GM12878 (cell line): Measurements from ENCODE around the gene NPW. TPM values are rescaled to one million over a fixed set of nuclear protein-coding genes. Genes with fewer than 3 reads are reported as not detected.

Experiments used
- ATAC-seq: fragments of 200-7000 bp; cut with Tn5 transposase; 3 replicates; pipeline ENCODE4 v1.9.1; 2020; ENCODE audit warnings: mild to moderate bottlenecking, moderate library complexity
- BruUV-seq: library from RNA; stranded (reverse); fragments of 400-500 nt; replicated peaks from 2 replicates; lab custom pipeline; 2021; lab: Mats Ljungman, UMichigan
- CTCF ChIA-PET: fragments of 300-600 bp; sonication (Branson Sonifier 250); formaldehyde crosslinking; extraction: SDS; loops from one replicate; lab custom pipeline; 2021; ENCODE audit warnings: inconsistent platforms; lab: Yijun Ruan, JAX
- POLR2A ChIA-PET: fragments of 350-600 bp; formaldehyde crosslinking; extraction: SDS; loops from one replicate; lab custom pipeline; 2021; ENCODE audit warnings: inconsistent platforms; lab: Charles Lee
- RAD21 ChIA-PET: fragments of 300-600 bp; sonication (Branson Sonifier 250); formaldehyde crosslinking; loops from one replicate; lab custom pipeline; 2023; ENCODE audit warnings: antibody characterized with exemption; ENCODE audit not compliant: unreplicated experiment; lab: Charles Lee
- SMC1A ChIA-PET: fragments of 300-600 bp; sonication (Branson Sonifier 250); formaldehyde crosslinking; loops from one replicate; lab custom pipeline; 2023; ENCODE audit not compliant: unreplicated experiment, uncharacterized antibody; lab: Charles Lee
- DNase-seq: peaks from one replicate; pipeline ENCODE4 v3.0.0-alpha.2; 2011; ENCODE audit warnings: low read depth, low spot score
- FAIRE-seq: peaks from 3 replicates; lab custom pipeline; 2011; peaks lifted over from hg19 to GRCh38; lab: Jason Lieb, UNC
- H2AFZ ChIP-seq: 2 replicates; pipeline ENCODE4 v1.6.0; 2011; ENCODE audit warnings: low read depth, low read length, control low read depth; ENCODE audit not compliant: control insufficient read depth
- H3K27ac ChIP-seq: 2 replicates; pipeline ENCODE4 v1.5.1; 2011; ENCODE audit warnings: control low read depth; ENCODE audit not compliant: control insufficient read depth, insufficient read depth
- H3K27me3 ChIP-seq, 2 experiments: replicated peaks in 1 of 2; 2 replicates each; pipeline versions ENCODE4 v1.6.0 to v1.6.1; 2011; ENCODE audit warnings: low read length in 1 of 2; ENCODE audit not compliant: control insufficient read depth in 2 of 2, insufficient read depth in 2 of 2
- H3K36me3 ChIP-seq, 2 experiments: 2 replicates each; pipeline ENCODE4 v1.5.1; 2011; ENCODE audit warnings: low read length in 1 of 2; ENCODE audit not compliant: control insufficient read depth in 2 of 2, insufficient read depth in 2 of 2
- H3K4me1 ChIP-seq: 2 replicates; pipeline ENCODE4 v1.6.1; 2011; ENCODE audit warnings: mild to moderate bottlenecking, low read length, moderate library complexity, mixed read lengths; ENCODE audit not compliant: control insufficient read depth, insufficient read depth
- H3K4me2 ChIP-seq: 2 replicates; pipeline ENCODE4 v1.6.0; 2011; ENCODE audit warnings: control low read depth; ENCODE audit not compliant: control insufficient read depth, insufficient read depth
- H3K4me3 ChIP-seq: fragments of 200-600 bp; sonication (generic); 2 replicates; pipeline ENCODE4 v1.5.1; 2016
- H3K79me2 ChIP-seq: 2 replicates; pipeline ENCODE4 v1.6.0; 2011; ENCODE audit warnings: low read length; ENCODE audit not compliant: control insufficient read depth, insufficient read depth
- H3K9ac ChIP-seq: 2 replicates; pipeline ENCODE4 v1.8.0; 2011; ENCODE audit warnings: low read length, control low read depth, mixed read lengths; ENCODE audit not compliant: control insufficient read depth, insufficient read depth
- H3K9me3 ChIP-seq: replicated peaks from 3 replicates; pipeline ENCODE4 v1.5.1; 2011; ENCODE audit warnings: mild to moderate bottlenecking, low read length; ENCODE audit not compliant: control insufficient read depth, insufficient read depth
- H4K20me1 ChIP-seq: 2 replicates; pipeline ENCODE4 v1.6.0; 2011; ENCODE audit not compliant: control insufficient read depth, insufficient read depth
- JUND ChIP-seq: IDR thresholded peaks from 2 replicates; pipeline ENCODE4 v1.6.1; 2012; ENCODE audit warnings: low read depth, mild to moderate bottlenecking, low read length, improper control_type of control experiment, moderate library complexity
- STAT1 ChIP-seq: fragments of 450-650 bp; conservative IDR thresholded peaks from 2 replicates; pipeline ENCODE4 v1.6.1; 2014; ENCODE audit warnings: antibody characterized with exemption, mild to moderate bottlenecking
- USF1 ChIP-seq: IDR thresholded peaks from 2 replicates; pipeline ENCODE4 v1.6.1; 2011; ENCODE audit warnings: borderline replicate concordance, low read depth, mild to moderate bottlenecking, moderate library complexity, mixed read lengths, low read length; ENCODE audit not compliant: insufficient read depth; ENCODE audit errors: extremely low read length
- ZNF24 ChIP-seq: fragments of 450-650 bp; IDR thresholded peaks from 2 replicates; pipeline ENCODE4 v1.6.1; 2017; ENCODE audit warnings: antibody characterized with exemption, mild to moderate bottlenecking
- whole genome bisulfite sequencing: methylation state at CpG from one replicate; pipeline ENCODE4 v1.1.6; 2016; ENCODE audit warnings: low lambda C conversion rate; ENCODE audit not compliant: insufficient replicate concordance, insufficient coverage; ENCODE audit errors: missing lambda C conversion rate; 5-methylcytosine and 5-hydroxymethylcytosine counted together
- in situ Hi-C: fragments of 300-500 bp; cut with MboI; formaldehyde crosslinking; loops from 9 replicates; pipeline ENCODE4 v1.14.3; 2018; ENCODE audit warnings: mixed read lengths
- intact Hi-C: fragments of 100-400 bp; cut with micrococcal nuclease; formaldehyde crosslinking; loops from one replicate; pipeline ENCODE4 v1.14.2; 2022; ENCODE audit not compliant: unreplicated experiment
- polyA plus RNA-seq, 11 experiments: library from polyadenylated mRNA; depleted of rRNA in 4 of 11; unstranded in 6 of 11; stranded (reverse) in 5 of 11; fragments of >200 nt; fragmentation: Nextera tagmentation in 4 of 11; fragmentation: Illumina TruSeq in 1 of 11; extraction: Ambion mirVana in 4 of 11; extraction: Trizol in 1 of 11; gene quantifications; 1 replicate in 1 of 11; 2 replicates in 10 of 11; pipeline versions ENCODE4 v1.2.1 to v1.2.3, GENCODE V29; 2011 to 2016; ENCODE audit warnings: inconsistent platforms in 2 of 11, missing spikeins in 2 of 11, low read depth in 1 of 11
- total RNA-seq, 4 experiments: library from RNA; depleted of rRNA in 3 of 4; stranded (reverse); fragments of >200 nt in 3 of 4; fragmentation: Illumina TruSeq in 1 of 4; extraction: Trizol in 1 of 4; gene quantifications; 2 replicates each; pipeline versions ENCODE4 v1.2.1 to v1.2.3, GENCODE V29; 2013 to 2021
- TF ChIP-seq, protein P1 (sequence below): fragments of 450-650 bp; IDR thresholded peaks from 2 replicates; pipeline ENCODE4 v1.6.1; 2017; ENCODE audit warnings: antibody characterized with exemption, mild to moderate bottlenecking, moderate library complexity

Gene NPW
- total and polyA plus RNA-seq, 10 of the 15 experiments (the other 5 are each of a cell fraction or from before 2014, with no cell fraction given), result 0.23 to 2.5 (median 0.98) TPM; not detected in 4

DNA sequence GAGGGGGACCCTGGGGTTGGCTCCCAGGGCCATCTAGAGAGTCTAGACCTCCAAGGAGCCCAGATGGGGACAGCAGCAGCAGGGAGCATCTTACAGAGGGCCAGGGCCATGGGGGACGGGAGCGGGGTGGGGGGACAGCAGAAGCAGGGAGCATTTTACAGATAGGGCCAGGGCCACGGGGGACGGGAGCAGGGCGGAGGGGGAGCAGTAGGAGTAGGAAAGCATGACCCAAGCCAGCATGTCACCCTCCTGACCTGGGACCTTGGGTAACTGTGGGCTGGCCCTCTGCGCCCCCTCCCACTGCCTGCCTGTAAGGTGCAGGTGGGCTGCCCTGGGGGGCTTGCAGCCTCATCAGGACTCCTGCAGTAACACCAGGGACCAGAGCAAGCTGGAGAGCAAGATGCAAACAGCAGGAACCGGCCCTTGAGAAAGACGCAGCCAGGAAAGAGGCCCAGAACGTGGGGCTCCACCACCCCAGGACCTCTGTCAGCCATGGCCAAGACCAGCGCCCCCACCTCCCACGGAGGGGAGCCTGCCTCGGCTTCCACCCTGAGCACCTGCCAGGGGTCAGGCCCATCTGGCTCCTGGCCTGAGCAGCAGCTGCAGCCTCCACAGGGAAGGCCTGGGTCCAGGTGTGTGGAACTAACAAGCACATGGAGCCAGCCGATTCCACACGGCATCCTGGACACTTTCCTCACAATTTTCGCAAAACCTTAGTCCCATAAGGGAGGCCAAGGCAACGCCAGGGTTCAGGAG, 12.3 kb upstream of the NPW start:
- DNase-seq, result no peak
- ChIA-PET POLR2A (interaction anchor here (1.0 to 2.2 kb wide), 3 partner anchors 11 to 147 kb away, joined by 3 to 14 read pairs (median 8); partner anchors contain the start of gene TRAF7), CTCF (interaction anchor here (0.9 to 1.4 kb wide), 3 partner anchors 15 to 133 kb away, joined by 3 to 8 read pairs (median 3); no protein-coding TSS in a partner anchor), RAD21 (interaction anchor here (1.0 to 1.3 kb wide), 2 partner anchors 16 to 43 kb away, joined by 3 read pairs; partner anchors contain the start of gene RPS2), SMC1A (interaction anchor here (1.2 to 1.9 kb wide), 2 partner anchors 26 to 40 kb away, joined by 3 to 5 read pairs; partner anchors contain the start of genes NOXO1, NTHL1 and TSC2)
- no peaks in the 10 kb centered on the region for H3K9me3 ChIP-seq
- peak overlapping the region; percentile 92 for H3K9ac ChIP-seq
- in situ Hi-C loops, result no loop called here
- H2AFZ ChIP-seq, result no peak overlapping the region
- no peak for ATAC-seq
- BruUV-seq, result no TSS peak
- no peak for FAIRE-seq
- peaks cover 22% of the 10 kb centered on the region for H3K4me1 ChIP-seq
- TF ChIP-seq USF1 (no peak), STAT1 (no peak), JUND (no peak), ZNF24 (no peak)
- TF ChIP-seq, protein P1, sequence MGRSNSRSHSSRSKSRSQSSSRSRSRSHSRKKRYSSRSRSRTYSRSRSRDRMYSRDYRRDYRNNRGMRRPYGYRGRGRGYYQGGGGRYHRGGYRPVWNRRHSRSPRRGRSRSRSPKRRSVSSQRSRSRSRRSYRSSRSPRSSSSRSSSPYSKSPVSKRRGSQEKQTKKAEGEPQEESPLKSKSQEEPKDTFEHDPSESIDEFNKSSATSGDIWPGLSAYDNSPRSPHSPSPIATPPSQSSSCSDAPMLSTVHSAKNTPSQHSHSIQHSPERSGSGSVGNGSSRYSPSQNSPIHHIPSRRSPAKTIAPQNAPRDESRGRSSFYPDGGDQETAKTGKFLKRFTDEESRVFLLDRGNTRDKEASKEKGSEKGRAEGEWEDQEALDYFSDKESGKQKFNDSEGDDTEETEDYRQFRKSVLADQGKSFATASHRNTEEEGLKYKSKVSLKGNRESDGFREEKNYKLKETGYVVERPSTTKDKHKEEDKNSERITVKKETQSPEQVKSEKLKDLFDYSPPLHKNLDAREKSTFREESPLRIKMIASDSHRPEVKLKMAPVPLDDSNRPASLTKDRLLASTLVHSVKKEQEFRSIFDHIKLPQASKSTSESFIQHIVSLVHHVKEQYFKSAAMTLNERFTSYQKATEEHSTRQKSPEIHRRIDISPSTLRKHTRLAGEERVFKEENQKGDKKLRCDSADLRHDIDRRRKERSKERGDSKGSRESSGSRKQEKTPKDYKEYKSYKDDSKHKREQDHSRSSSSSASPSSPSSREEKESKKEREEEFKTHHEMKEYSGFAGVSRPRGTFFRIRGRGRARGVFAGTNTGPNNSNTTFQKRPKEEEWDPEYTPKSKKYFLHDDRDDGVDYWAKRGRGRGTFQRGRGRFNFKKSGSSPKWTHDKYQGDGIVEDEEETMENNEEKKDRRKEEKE, result no peak
- peak overlapping the region; percentile 89 for H3K27ac ChIP-seq
- H4K20me1 ChIP-seq, result peaks cover 6% of the 10 kb centered on the region
- H3K27me3 ChIP-seq, result no peaks in the 10 kb centered on the region
- intact Hi-C loops, result loop anchor here (5.0 kb wide), 1 partner anchor 145 kb away; no protein-coding TSS in a partner anchor
- peaks cover 0 to 16% of the 10 kb centered on the region in 2 experiments; a peak in 2 of 4 replicates for H3K36me3 ChIP-seq
- WGBS, result 30% methylated on average over 11 of the region's 16 CpGs
- H3K4me2 ChIP-seq, result peak overlapping the region; percentile 98
- peak overlapping the region; percentile 100 for H3K4me3 ChIP-seq
- H3K79me2 ChIP-seq, result peaks cover 67% of the 10 kb centered on the region
